ENCODE data around the gene GABPA. TPM values are rescaled to one million over a fixed set of nuclear protein-coding genes. Genes with fewer than 3 reads are reported as not detected.

Gene GABPA
- total RNA-seq, 2 donors from 2014 or later: 14.9 to 35.9 TPM

DNA sequence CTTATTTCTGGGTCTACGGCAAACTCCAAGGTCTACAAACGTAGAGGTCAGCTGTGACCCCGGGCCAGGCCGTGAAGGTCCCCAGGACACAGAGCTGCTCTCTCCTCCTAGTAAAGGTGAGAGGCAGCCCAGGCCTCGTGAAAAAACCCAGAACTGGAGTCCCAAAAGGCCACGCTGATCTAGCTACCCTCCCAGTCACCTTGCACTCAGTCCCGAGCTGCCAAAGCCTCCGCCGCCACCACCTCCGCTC is 193 bp upstream of the GABPA start:
- ATAC-seq (ENCODE audit: insufficient number of reproducible peaks, low FRiP score, low read depth): no peak
- no peaks in the 10 kb centered on the region for H3K27me3 ChIP-seq (replicated peaks; ENCODE audit: insufficient read depth)
- peak overlapping the region; percentile 93 for H3K4me3 ChIP-seq
- H3K4me1 ChIP-seq (ENCODE audit: control insufficient read depth in 1 of 2, low read depth in 2 of 2): peaks cover 20 to 35% of the 10 kb centered on the region in 2 donors
- TF ChIP-seq, protein P1, sequence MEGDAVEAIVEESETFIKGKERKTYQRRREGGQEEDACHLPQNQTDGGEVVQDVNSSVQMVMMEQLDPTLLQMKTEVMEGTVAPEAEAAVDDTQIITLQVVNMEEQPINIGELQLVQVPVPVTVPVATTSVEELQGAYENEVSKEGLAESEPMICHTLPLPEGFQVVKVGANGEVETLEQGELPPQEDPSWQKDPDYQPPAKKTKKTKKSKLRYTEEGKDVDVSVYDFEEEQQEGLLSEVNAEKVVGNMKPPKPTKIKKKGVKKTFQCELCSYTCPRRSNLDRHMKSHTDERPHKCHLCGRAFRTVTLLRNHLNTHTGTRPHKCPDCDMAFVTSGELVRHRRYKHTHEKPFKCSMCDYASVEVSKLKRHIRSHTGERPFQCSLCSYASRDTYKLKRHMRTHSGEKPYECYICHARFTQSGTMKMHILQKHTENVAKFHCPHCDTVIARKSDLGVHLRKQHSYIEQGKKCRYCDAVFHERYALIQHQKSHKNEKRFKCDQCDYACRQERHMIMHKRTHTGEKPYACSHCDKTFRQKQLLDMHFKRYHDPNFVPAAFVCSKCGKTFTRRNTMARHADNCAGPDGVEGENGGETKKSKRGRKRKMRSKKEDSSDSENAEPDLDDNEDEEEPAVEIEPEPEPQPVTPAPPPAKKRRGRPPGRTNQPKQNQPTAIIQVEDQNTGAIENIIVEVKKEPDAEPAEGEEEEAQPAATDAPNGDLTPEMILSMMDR (IDR thresholded peaks at IDR 0.05): no peak
- DNase-seq (ENCODE audit: low spot score): no peak
- no peaks in the 10 kb centered on the region for H3K9me3 ChIP-seq
- H3K27ac ChIP-seq: peak overlapping the region; percentile 93 to 98
- H3K36me3 ChIP-seq: peaks cover 6% of the 10 kb centered on the region

DNA sequence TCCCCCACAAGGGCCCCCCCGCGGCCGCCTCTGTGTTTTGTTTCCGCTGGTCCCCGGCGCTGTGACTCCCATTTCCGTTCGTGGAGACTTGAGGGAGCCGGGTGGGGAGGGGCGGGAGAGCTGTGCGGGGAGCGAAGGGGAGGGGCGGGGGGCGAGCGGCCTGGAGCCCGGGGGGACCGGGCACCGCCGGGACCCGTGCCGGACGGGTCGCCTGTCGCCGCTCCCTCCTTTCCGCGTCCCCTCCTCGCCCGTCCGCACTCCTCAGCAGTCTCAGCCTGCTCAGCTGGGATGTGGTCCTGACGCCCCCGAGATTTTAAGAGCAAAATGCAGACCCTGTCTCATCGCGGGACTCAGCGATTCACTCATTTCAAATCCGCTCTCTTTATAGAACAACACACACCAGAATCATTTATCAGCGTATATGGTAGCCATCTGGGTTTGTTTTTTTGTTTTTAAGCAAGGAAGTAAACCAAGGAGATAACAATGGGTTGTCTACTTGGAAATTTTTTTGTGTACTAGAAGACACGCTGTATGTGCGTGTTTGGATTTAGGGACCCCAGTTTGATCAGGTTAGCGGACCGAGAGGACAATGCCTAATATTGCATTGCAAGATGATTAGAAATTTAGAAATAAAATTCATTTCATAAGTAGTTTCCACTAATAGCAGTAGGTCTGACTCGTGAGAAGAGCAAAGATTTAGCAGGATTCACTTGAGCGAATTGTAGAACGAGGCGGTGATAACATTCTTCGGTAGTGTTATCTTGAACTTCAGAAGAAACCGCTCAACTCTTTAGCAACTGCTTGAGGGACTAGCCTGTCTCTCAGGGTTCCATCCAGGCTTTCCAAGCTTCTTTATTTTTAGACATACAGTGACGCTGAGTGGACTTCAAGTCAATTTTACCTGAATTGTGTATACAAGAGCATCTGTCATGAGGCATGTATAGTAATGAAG is 1.1 kb downstream of the GABPA start:
- peaks cover 20 to 35% of the 10 kb centered on the region in 2 donors for H3K4me1 ChIP-seq (ENCODE audit: control insufficient read depth in 1 of 2, low read depth in 2 of 2)
- H3K27me3 ChIP-seq (replicated peaks; ENCODE audit: insufficient read depth): no peaks in the 10 kb centered on the region
- no peaks in the 10 kb centered on the region for H3K9me3 ChIP-seq
- H3K36me3 ChIP-seq: no peaks in the 10 kb centered on the region
- TF ChIP-seq, protein P1 (IDR thresholded peaks at IDR 0.05): no peak
- DNase-seq (ENCODE audit: low spot score) (peak; percentile 56), ATAC-seq (ENCODE audit: insufficient number of reproducible peaks, low FRiP score, low read depth) (peak; percentile 61)
- H3K27ac ChIP-seq: peak overlapping the region; percentile 93 to 98
- peak overlapping the region; percentile 93 for H3K4me3 ChIP-seq

DNA sequence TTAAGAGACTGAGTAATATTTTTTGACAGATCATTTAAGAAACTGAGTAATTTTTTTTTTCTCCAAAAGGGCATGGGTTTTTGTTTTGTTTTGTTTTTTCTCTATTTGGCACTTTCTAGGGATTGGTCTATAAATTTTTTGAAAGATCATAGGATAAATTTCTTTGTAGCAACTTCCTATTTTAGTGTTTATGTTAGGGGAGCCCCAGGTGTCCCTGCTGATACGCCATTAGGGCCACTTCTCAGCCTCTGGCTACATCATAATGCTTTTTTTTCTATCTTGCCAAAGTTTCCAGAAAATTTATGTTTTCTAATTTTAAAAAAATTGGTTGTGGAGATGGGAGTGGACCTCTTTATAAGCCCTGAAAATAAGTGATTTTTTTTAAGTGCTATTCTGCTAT is 2.6 kb downstream of the GABPA start:
- no peaks in the 10 kb centered on the region for H3K36me3 ChIP-seq
- H3K4me3 ChIP-seq: no peak overlapping the region
- TF ChIP-seq, protein P1 (IDR thresholded peaks at IDR 0.05): no peak
- no peaks in the 10 kb centered on the region for H3K27me3 ChIP-seq (replicated peaks; ENCODE audit: insufficient read depth)
- no peak for DNase-seq (ENCODE audit: low spot score)
- no peak overlapping the region for H3K27ac ChIP-seq
- H3K9me3 ChIP-seq: no peaks in the 10 kb centered on the region
- peaks cover 18 to 31% of the 10 kb centered on the region in 2 donors for H3K4me1 ChIP-seq (ENCODE audit: control insufficient read depth in 1 of 2, low read depth in 2 of 2)
- ATAC-seq (ENCODE audit: insufficient number of reproducible peaks, low FRiP score, low read depth): no peak

DNA sequence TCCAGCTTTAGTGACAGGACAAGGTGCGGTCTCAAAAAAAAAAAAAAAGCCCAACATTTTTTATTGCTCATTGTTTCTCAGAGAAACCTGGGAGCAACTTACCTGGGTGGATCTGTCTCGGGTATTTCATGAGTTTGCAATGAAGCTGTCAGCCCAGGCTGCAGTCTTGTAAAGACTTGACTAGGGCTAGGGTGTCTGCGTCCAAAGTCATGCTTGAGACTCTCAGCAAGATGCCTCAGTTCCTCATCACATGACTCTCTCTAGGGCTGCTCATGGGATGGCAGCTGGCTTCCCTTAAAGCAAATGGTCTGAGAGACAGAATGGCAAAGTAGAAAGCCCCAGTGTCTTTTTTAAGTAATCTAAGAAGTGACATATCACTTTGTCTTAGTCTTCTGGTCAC is 8.1 kb downstream of the GABPA start:
- no peaks in the 10 kb centered on the region for H3K27me3 ChIP-seq (replicated peaks; ENCODE audit: insufficient read depth)

DNA sequence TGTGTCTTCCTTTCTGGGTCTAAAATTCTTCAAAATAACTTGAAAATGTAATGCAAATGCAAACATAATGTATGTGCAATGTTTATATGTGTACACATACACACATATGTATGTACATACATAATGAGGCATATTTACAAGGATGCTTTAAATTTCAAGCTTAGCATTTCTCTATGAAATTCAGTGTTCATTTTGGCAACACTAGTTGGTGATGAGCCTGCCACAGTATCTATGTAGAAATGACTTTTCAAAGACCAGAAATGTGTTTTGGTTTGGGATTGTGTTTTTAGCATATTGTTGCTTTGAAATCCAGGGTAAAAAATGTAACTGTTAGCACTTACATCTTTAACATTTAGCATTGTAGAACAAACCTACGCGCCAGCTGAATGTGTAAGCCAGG is 10.1 kb downstream of the GABPA start:
- no peak overlapping the region for H3K4me3 ChIP-seq
- no peaks in the 10 kb centered on the region for H3K27me3 ChIP-seq (replicated peaks; ENCODE audit: insufficient read depth)
- H3K36me3 ChIP-seq: peaks cover 17% of the 10 kb centered on the region
- TF ChIP-seq, protein P1 (IDR thresholded peaks at IDR 0.05): no peak
- no peak overlapping the region for H3K27ac ChIP-seq
- H3K4me1 ChIP-seq (ENCODE audit: control insufficient read depth in 1 of 2, low read depth in 2 of 2): no peaks in the 10 kb centered on the region
- DNase-seq (ENCODE audit: low spot score) (no peak), ATAC-seq (ENCODE audit: insufficient number of reproducible peaks, low FRiP score, low read depth) (no peak)
- H3K9me3 ChIP-seq: no peaks in the 10 kb centered on the region

More for the DNA sequence above, 8.1 kb downstream of the GABPA start:
- TF ChIP-seq, protein P1 (IDR thresholded peaks at IDR 0.05): no peak
- Histone ChIP-seq H3K36me3 (peaks cover 9% of the 10 kb centered on the region), H3K27ac (no peak overlapping the region), H3K4me1 (ENCODE audit: control insufficient read depth in 1 of 2, low read depth in 2 of 2) (no peaks in the 10 kb centered on the region), H3K9me3 (no peaks in the 10 kb centered on the region), H3K4me3 (no peak overlapping the region)
- DNase-seq (ENCODE audit: low spot score) (no peak), ATAC-seq (ENCODE audit: insufficient number of reproducible peaks, low FRiP score, low read depth) (no peak)

Measured in thoracic aorta (tissue), 2 donors.